ENCODE results near the gene ZNF367.

Gene ZNF367

DNA sequence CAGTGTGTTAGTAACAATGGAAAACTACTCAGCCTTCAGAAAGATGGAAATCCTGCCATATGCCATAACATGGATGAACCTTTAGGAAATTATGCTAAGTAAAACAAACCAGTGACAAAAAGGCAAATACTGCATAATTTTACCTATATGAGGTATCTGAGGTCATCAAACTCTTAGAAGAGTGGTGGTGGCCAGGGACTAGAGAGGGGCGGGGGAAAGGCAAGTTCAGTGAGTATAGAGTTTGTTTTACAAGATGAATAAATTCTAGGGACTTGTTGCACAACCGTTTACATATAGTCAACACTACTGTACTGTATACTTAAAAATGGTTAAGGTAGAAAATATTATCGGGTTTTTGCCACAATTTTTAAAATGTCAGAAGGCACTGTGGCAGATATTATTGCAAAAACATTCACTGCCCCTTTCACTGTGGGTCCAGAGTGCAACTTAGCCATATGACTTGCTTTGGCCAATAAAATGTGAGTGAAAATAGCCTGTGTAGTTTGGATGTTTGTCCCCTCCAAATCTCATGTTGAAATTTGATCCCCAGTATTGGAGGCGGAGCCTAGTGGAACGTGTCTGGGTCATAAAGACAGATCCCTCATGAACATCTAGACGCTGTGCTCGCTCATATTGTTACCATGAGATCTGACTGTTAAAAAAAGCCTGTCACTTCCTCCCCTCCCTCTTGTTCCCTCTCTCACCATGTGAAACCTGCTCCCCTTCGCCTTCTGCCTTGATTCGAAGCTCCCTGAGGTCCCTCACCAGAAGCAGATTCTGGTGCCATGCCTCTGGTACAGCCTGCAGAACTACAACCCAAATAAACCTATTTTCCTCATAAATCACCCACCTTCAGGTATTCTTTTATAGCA is 9.5 kb downstream of the ZNF367 start:
- no peak overlapping the region for H3K4me3 ChIP-seq (ENCODE audit: low read depth, low read length)
- no peak overlapping the region for H3K4me2 ChIP-seq (ENCODE audit: low read length)
- H2BK5ac ChIP-seq (ENCODE audit: low read depth, low read length, poor library complexity), result no peak overlapping the region
- H2AK5ac ChIP-seq (ENCODE audit: low read length), result no peak overlapping the region
- no peaks in the 10 kb centered on the region for H3K27me3 ChIP-seq (ENCODE audit: insufficient read depth, low read length)
- H4K12ac ChIP-seq (ENCODE audit: low read depth, low read length), result no peak overlapping the region
- no peak overlapping the region for H2AFZ ChIP-seq (ENCODE audit: insufficient read depth, low read length, poor library complexity)
- no peak overlapping the region for H3K14ac ChIP-seq (ENCODE audit: low read length)
- no peak overlapping the region for H4K91ac ChIP-seq (ENCODE audit: low read depth, low read length)
- no peak overlapping the region for H3K9ac ChIP-seq (ENCODE audit: low read length)
- no peak overlapping the region for H3K23ac ChIP-seq (ENCODE audit: low read length)
- H3K4me1 ChIP-seq (ENCODE audit: control insufficient read depth in 1 of 2, insufficient read depth in 2 of 2, low read length in 2 of 2), result peaks cover 0 to 1% of the 10 kb centered on the region in 2 experiments
- no CpG with 5 or more reads among the region's 9 CpGs for WGBS (ENCODE audit: extremely low coverage, insufficient coverage, insufficient read length)
- no peak overlapping the region for H4K8ac ChIP-seq (ENCODE audit: low read depth, low read length)
- DNase-seq, result no peak
- peak overlapping the region; percentile 10 for H3K4ac ChIP-seq (ENCODE audit: low read depth, low read length)
- H3K18ac ChIP-seq (ENCODE audit: low read length), result no peak overlapping the region
- H3K36me3 ChIP-seq (ENCODE audit: control insufficient read depth in 1 of 2, insufficient read depth in 2 of 2, low read length in 2 of 2), result peaks cover 2 to 7% of the 10 kb centered on the region in 2 experiments
- H3K79me2 ChIP-seq (ENCODE audit: control insufficient read depth, insufficient read depth, low read length, poor library complexity), result peaks cover 8% of the 10 kb centered on the region
- no peak overlapping the region for H2BK120ac ChIP-seq (ENCODE audit: insufficient read depth, low read length, poor library complexity)
- no peak overlapping the region for H3K27ac ChIP-seq (ENCODE audit: low read depth, low read length)
- no peaks in the 10 kb centered on the region for H3K79me1 ChIP-seq (ENCODE audit: low read length)
- no peaks in the 10 kb centered on the region for H3K9me3 ChIP-seq (ENCODE audit: insufficient read depth, low read depth, low read length)
- H2BK12ac ChIP-seq (ENCODE audit: low read length), result no peak overlapping the region

- H3K27me3 ChIP-seq (ENCODE audit: insufficient read depth, low read length), result no peaks in the 10 kb centered on the region
- H2BK120ac ChIP-seq (ENCODE audit: insufficient read depth, low read length, poor library complexity), result no peak overlapping the region
- no peak overlapping the region for H3K14ac ChIP-seq (ENCODE audit: low read length)
- H3K4me2 ChIP-seq (ENCODE audit: low read length), result no peak overlapping the region
- no peak overlapping the region for H3K9ac ChIP-seq (ENCODE audit: low read length)
- no peaks in the 10 kb centered on the region for H3K9me3 ChIP-seq (ENCODE audit: insufficient read depth, low read depth, low read length)
- no peak overlapping the region for H2AFZ ChIP-seq (ENCODE audit: insufficient read depth, low read length, poor library complexity)
- peaks cover 0 to 3% of the 10 kb centered on the region in 2 experiments for H3K4me1 ChIP-seq (ENCODE audit: control insufficient read depth in 1 of 2, insufficient read depth in 2 of 2, low read length in 2 of 2)
- H3K27ac ChIP-seq (ENCODE audit: low read depth, low read length), result no peak overlapping the region
- H3K18ac ChIP-seq (ENCODE audit: low read length), result no peak overlapping the region
- no peaks in the 10 kb centered on the region for H3K79me2 ChIP-seq (ENCODE audit: control insufficient read depth, insufficient read depth, low read length, poor library complexity)
- H2AK5ac ChIP-seq (ENCODE audit: low read length), result no peak overlapping the region
- no peak overlapping the region for H3K4me3 ChIP-seq (ENCODE audit: low read depth, low read length)
- no peak overlapping the region for H4K91ac ChIP-seq (ENCODE audit: low read depth, low read length)
- H3K36me3 ChIP-seq (ENCODE audit: control insufficient read depth in 1 of 2, insufficient read depth in 2 of 2, low read length in 2 of 2), result peaks cover 0 to 3% of the 10 kb centered on the region in 2 experiments
- no peak overlapping the region for H3K4ac ChIP-seq (ENCODE audit: low read depth, low read length)
- H4K8ac ChIP-seq (ENCODE audit: low read depth, low read length), result no peak overlapping the region
- no peak overlapping the region for H2BK12ac ChIP-seq (ENCODE audit: low read length)
- H4K12ac ChIP-seq (ENCODE audit: low read depth, low read length), result no peak overlapping the region
- no peaks in the 10 kb centered on the region for H3K79me1 ChIP-seq (ENCODE audit: low read length)
- no peak for DNase-seq
- H2BK5ac ChIP-seq (ENCODE audit: low read depth, low read length, poor library complexity), result no peak overlapping the region
- H3K23ac ChIP-seq (ENCODE audit: low read length), result no peak overlapping the region
Measured at GRCh38 chr9:96400132-96400910, 17.8 kb downstream of the ZNF367 start.

GRCh38 chr9:96399325-96399633 is 18.9 kb downstream of the ZNF367 start:
- Histone ChIP-seq H4K8ac (ENCODE audit: low read depth, low read length) (no peak overlapping the region), H3K14ac (ENCODE audit: low read length) (no peak overlapping the region), H3K4me2 (ENCODE audit: low read length) (no peak overlapping the region), H3K4ac (ENCODE audit: low read depth, low read length) (no peak overlapping the region), H4K91ac (ENCODE audit: low read depth, low read length) (no peak overlapping the region), H3K9ac (ENCODE audit: low read length) (no peak overlapping the region), H3K79me2 (ENCODE audit: control insufficient read depth, insufficient read depth, low read length, poor library complexity) (no peaks in the 10 kb centered on the region), H4K12ac (ENCODE audit: low read depth, low read length) (no peak overlapping the region), H3K9me3 (ENCODE audit: insufficient read depth, low read depth, low read length) (no peaks in the 10 kb centered on the region), H3K79me1 (ENCODE audit: low read length) (no peaks in the 10 kb centered on the region), H2BK12ac (ENCODE audit: low read length) (no peak overlapping the region), H2AFZ (ENCODE audit: insufficient read depth, low read length, poor library complexity) (no peak overlapping the region), H3K18ac (ENCODE audit: low read length) (no peak overlapping the region), H3K36me3 (ENCODE audit: control insufficient read depth in 1 of 2, insufficient read depth in 2 of 2, low read length in 2 of 2) (peaks cover 2 to 3% of the 10 kb centered on the region in 2 experiments), H3K27me3 (ENCODE audit: insufficient read depth, low read length) (no peaks in the 10 kb centered on the region), H3K4me3 (ENCODE audit: low read depth, low read length) (no peak overlapping the region), H2BK120ac (ENCODE audit: insufficient read depth, low read length, poor library complexity) (no peak overlapping the region), H2AK5ac (ENCODE audit: low read length) (no peak overlapping the region), H2BK5ac (ENCODE audit: low read depth, low read length, poor library complexity) (no peak overlapping the region), H3K23ac (ENCODE audit: low read length) (no peak overlapping the region), H3K27ac (ENCODE audit: low read depth, low read length) (no peak overlapping the region), H3K4me1 (ENCODE audit: control insufficient read depth in 1 of 2, insufficient read depth in 2 of 2, low read length in 2 of 2) (peaks cover 0 to 3% of the 10 kb centered on the region in 2 experiments)
- no peak for DNase-seq
- no CpG with 5 or more reads among the region's 3 CpGs for WGBS (ENCODE audit: extremely low coverage, insufficient coverage, insufficient read length)

GRCh38 chr9:96398582-96399324 is 19.4 kb downstream of the ZNF367 start:
- no peak overlapping the region for H3K14ac ChIP-seq (ENCODE audit: low read length)
- no peak overlapping the region for H2AK5ac ChIP-seq (ENCODE audit: low read length)
- no peak overlapping the region for H3K9ac ChIP-seq (ENCODE audit: low read length)
- peak overlapping the region; percentile 0 for H3K27ac ChIP-seq (ENCODE audit: low read depth, low read length)
- H3K9me3 ChIP-seq (ENCODE audit: insufficient read depth, low read depth, low read length), result no peaks in the 10 kb centered on the region
- no peak overlapping the region for H3K4me2 ChIP-seq (ENCODE audit: low read length)
- peak overlapping the region; percentile 31 for H3K4ac ChIP-seq (ENCODE audit: low read depth, low read length)
- no peak overlapping the region for H4K8ac ChIP-seq (ENCODE audit: low read depth, low read length)
- no peak overlapping the region for H2BK120ac ChIP-seq (ENCODE audit: insufficient read depth, low read length, poor library complexity)
- H3K79me2 ChIP-seq (ENCODE audit: control insufficient read depth, insufficient read depth, low read length, poor library complexity), result no peaks in the 10 kb centered on the region
- no peak overlapping the region for H3K18ac ChIP-seq (ENCODE audit: low read length)
- H2BK12ac ChIP-seq (ENCODE audit: low read length), result no peak overlapping the region
- no peak overlapping the region for H4K12ac ChIP-seq (ENCODE audit: low read depth, low read length)
- peaks cover 2 to 3% of the 10 kb centered on the region in 2 experiments for H3K36me3 ChIP-seq (ENCODE audit: control insufficient read depth in 1 of 2, insufficient read depth in 2 of 2, low read length in 2 of 2)
- no peak overlapping the region for H4K91ac ChIP-seq (ENCODE audit: low read depth, low read length)
- WGBS (ENCODE audit: extremely low coverage, insufficient coverage, insufficient read length), result no CpG with 5 or more reads among the region's 3 CpGs
- H2BK5ac ChIP-seq (ENCODE audit: low read depth, low read length, poor library complexity), result no peak overlapping the region
- DNase-seq, result no peak
- H3K4me1 ChIP-seq (ENCODE audit: control insufficient read depth in 1 of 2, insufficient read depth in 2 of 2, low read length in 2 of 2), result peaks cover 0 to 3% of the 10 kb centered on the region in 2 experiments
- H3K27me3 ChIP-seq (ENCODE audit: insufficient read depth, low read length), result no peaks in the 10 kb centered on the region
- no peak overlapping the region for H3K4me3 ChIP-seq (ENCODE audit: low read depth, low read length)
- H3K79me1 ChIP-seq (ENCODE audit: low read length), result no peaks in the 10 kb centered on the region
- H3K23ac ChIP-seq (ENCODE audit: low read length), result no peak overlapping the region
- H2AFZ ChIP-seq (ENCODE audit: insufficient read depth, low read length, poor library complexity), result no peak overlapping the region
